DND-41 (cell line): ENCODE measurements around the gene POT1.

Experiments
- ATAC-seq: fragments of 200-7000 bp; cut with Tn5 transposase; 3 replicates; pipeline ENCODE4 v1.9.1; 2021; ENCODE audit warnings: low read depth; ENCODE audit not compliant: insufficient read depth
- DNase-seq: peaks from one replicate; pipeline ENCODE4 v3.0.0-alpha.2; 2020
- H2AFZ ChIP-seq: 2 replicates; pipeline ENCODE4 v1.6.0; 2012; ENCODE audit warnings: low read depth, low read length
- H3K27ac ChIP-seq: 2 replicates; pipeline ENCODE4 v1.5.1; 2012; ENCODE audit warnings: low read length, inconsistent platforms
- H3K27me3 ChIP-seq: fragments of 200-600 bp; sonication (generic); 2 replicates; pipeline ENCODE4 v1.6.0; 2012; ENCODE audit warnings: low read length, mild to moderate bottlenecking, inconsistent platforms; ENCODE audit not compliant: insufficient read depth, poor library complexity
- H3K36me3 ChIP-seq: 2 replicates; pipeline ENCODE4 v1.5.1; 2012; ENCODE audit warnings: low read length, inconsistent platforms; ENCODE audit not compliant: insufficient read depth
- H3K4me1 ChIP-seq: 2 replicates; pipeline ENCODE4 v1.5.1; 2012; ENCODE audit warnings: mild to moderate bottlenecking, low read length; ENCODE audit not compliant: insufficient read depth
- H3K4me2 ChIP-seq: 2 replicates; pipeline ENCODE4 v1.6.0; 2012; ENCODE audit warnings: mild to moderate bottlenecking, moderate library complexity, low read length, inconsistent platforms; ENCODE audit not compliant: insufficient read depth
- H3K4me3 ChIP-seq, 2 experiments: fragments of 200-600 bp in 1 of 2; shearing (Covaris generic) in 1 of 2; 2 replicates each; pipeline ENCODE4 v1.5.1; 2012 to 2016; ENCODE audit warnings: inconsistent platforms in 2 of 2, low read length in 2 of 2, mild to moderate bottlenecking in 2 of 2, low read depth in 1 of 2, moderate library complexity in 1 of 2
- H3K79me2 ChIP-seq: 2 replicates; pipeline ENCODE4 v1.6.0; 2012; ENCODE audit warnings: low read length, inconsistent platforms; ENCODE audit not compliant: insufficient read depth
- H3K9ac ChIP-seq: 2 replicates; pipeline ENCODE4 v1.6.0; 2012; ENCODE audit warnings: low read depth, mild to moderate bottlenecking, inconsistent platforms, low read length, moderate library complexity
- H3K9me3 ChIP-seq: 2 replicates; pipeline ENCODE4 v1.5.1; 2012; ENCODE audit warnings: low read length, moderate library complexity, mild to moderate bottlenecking, inconsistent platforms; ENCODE audit not compliant: insufficient read depth, severe bottlenecking
- H4K20me1 ChIP-seq: 2 replicates; pipeline ENCODE4 v1.6.0; 2012; ENCODE audit warnings: low read length; ENCODE audit not compliant: insufficient read depth
- EZH2 ChIP-seq: IDR thresholded peaks from 3 replicates; pipeline ENCODE4 v1.6.1; 2012; ENCODE audit warnings: borderline replicate concordance, low read depth, mild to moderate bottlenecking, moderate library complexity, low read length, inconsistent platforms; ENCODE audit not compliant: severe bottlenecking
- TF ChIP-seq, protein P1 (sequence below): IDR thresholded peaks from 2 replicates; pipeline ENCODE4 v1.5.1; 2012; ENCODE audit warnings: borderline replicate concordance, low read length, moderate library complexity, mild to moderate bottlenecking; ENCODE audit not compliant: poor library complexity, severe bottlenecking; ENCODE audit errors: extremely low read depth

The POT1 gene

DNA sequence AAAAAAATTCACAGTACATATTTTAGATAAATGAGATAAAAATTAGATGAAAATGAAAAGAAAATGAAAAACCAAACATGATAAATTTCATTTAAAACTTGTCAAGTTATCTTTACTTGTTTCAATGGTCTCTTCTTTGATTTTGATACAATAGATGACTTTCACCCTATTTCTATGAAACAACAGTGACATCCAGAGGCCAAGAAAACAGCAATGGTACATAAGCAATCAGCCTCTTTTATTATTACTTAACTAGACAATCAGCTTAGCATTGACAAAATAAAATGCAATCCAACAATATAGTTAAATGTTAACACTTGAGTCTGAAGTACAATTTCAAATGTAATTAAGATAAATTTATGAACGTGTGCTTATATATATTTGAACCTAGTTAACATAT is 89.2 kb downstream of the POT1 start:
- Histone ChIP-seq H3K4me1 (no peaks in the 10 kb centered on the region), H3K9me3 (no peaks in the 10 kb centered on the region), H3K4me3 (no peak overlapping the region), H3K4me2 (no peak overlapping the region), H3K36me3 (peaks cover 18% of the 10 kb centered on the region; the same call in 1 of the 2 replicates), H3K27ac (no peak overlapping the region), H3K79me2 (no peaks in the 10 kb centered on the region), H3K9ac (no peak overlapping the region), H2AFZ (no peak overlapping the region), H3K27me3 (no peaks in the 10 kb centered on the region), H4K20me1 (no peaks in the 10 kb centered on the region)
- DNase-seq, result no peak
- ATAC-seq, result no peak
- TF ChIP-seq, protein P1, sequence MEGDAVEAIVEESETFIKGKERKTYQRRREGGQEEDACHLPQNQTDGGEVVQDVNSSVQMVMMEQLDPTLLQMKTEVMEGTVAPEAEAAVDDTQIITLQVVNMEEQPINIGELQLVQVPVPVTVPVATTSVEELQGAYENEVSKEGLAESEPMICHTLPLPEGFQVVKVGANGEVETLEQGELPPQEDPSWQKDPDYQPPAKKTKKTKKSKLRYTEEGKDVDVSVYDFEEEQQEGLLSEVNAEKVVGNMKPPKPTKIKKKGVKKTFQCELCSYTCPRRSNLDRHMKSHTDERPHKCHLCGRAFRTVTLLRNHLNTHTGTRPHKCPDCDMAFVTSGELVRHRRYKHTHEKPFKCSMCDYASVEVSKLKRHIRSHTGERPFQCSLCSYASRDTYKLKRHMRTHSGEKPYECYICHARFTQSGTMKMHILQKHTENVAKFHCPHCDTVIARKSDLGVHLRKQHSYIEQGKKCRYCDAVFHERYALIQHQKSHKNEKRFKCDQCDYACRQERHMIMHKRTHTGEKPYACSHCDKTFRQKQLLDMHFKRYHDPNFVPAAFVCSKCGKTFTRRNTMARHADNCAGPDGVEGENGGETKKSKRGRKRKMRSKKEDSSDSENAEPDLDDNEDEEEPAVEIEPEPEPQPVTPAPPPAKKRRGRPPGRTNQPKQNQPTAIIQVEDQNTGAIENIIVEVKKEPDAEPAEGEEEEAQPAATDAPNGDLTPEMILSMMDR, result peak; percentile 31
- no peak for TF ChIP-seq EZH2

DNA sequence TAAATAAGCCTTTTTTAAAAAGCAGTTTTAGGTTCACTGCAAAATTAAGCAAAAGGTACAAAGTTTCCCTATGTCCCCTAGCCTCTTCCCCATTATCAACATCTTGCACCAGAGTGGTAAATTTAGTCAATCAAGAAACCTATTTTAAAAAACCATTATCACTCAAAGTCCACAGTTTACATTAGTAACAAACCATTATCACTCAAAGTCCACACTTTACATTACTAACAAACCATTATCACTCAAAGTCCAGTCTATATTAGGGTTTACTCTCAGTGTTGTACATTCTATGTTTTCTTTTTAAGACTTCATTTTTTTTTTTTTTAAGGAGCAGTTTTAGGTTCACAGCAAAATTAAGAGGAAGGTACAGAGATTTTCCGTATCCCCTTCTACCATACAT is 89.9 kb downstream of the POT1 start:
- Histone ChIP-seq H3K9me3 (no peaks in the 10 kb centered on the region), H3K4me2 (no peak overlapping the region), H3K36me3 (peaks cover 25% of the 10 kb centered on the region; the same call in 1 of the 2 replicates), H3K4me1 (no peaks in the 10 kb centered on the region), H3K9ac (no peak overlapping the region), H3K4me3 (no peak overlapping the region), H3K79me2 (no peaks in the 10 kb centered on the region), H3K27ac (no peak overlapping the region), H3K27me3 (no peaks in the 10 kb centered on the region), H4K20me1 (no peaks in the 10 kb centered on the region), H2AFZ (no peak overlapping the region)
- TF ChIP-seq, protein P1, result no peak
- TF ChIP-seq EZH2, result no peak
- ATAC-seq, result no peak
- DNase-seq, result no peak

GRCh38 chr7:124836173-124836572 is 93.5 kb downstream of the POT1 start:
- Histone ChIP-seq H3K27me3 (no peaks in the 10 kb centered on the region), H3K9ac (no peak overlapping the region), H3K27ac (no peak overlapping the region), H2AFZ (no peak overlapping the region), H4K20me1 (no peaks in the 10 kb centered on the region), H3K4me3 (no peak overlapping the region), H3K4me2 (no peak overlapping the region), H3K4me1 (no peaks in the 10 kb centered on the region), H3K36me3 (peaks cover 25% of the 10 kb centered on the region; the same call in 1 of the 2 replicates), H3K79me2 (no peaks in the 10 kb centered on the region), H3K9me3 (no peaks in the 10 kb centered on the region)
- TF ChIP-seq, protein P1, result no peak
- no peak for TF ChIP-seq EZH2
- ATAC-seq (no peak), DNase-seq (no peak)

DNA sequence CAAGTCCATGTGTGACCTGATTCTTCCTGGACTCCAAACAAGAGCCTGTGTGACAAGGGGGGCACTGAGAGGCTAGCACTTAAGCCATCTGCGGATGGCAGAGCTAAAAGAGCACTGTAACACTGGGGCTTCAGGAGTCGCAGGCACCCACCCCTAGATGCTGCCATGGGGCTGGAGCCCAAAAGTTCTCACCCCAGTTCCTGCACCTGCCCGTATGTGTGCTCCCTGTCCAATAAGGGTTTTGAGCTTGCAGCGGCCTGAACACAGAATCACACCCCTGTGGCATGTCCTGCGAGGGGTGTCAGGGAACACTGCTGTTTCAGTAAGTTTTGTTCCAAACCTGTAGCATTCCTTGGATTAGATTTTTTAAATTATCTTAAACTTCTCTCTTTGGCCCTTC is 110.8 kb downstream of the POT1 start:
- Histone ChIP-seq H4K20me1 (no peaks in the 10 kb centered on the region), H3K36me3 (peaks cover 14% of the 10 kb centered on the region; the same call in 1 of the 2 replicates), H3K9ac (no peak overlapping the region), H2AFZ (no peak overlapping the region), H3K79me2 (no peaks in the 10 kb centered on the region), H3K4me2 (no peak overlapping the region), H3K27me3 (no peaks in the 10 kb centered on the region), H3K9me3 (no peaks in the 10 kb centered on the region), H3K4me1 (no peaks in the 10 kb centered on the region), H3K4me3 (no peak overlapping the region), H3K27ac (no peak overlapping the region)
- DNase-seq (no peak), ATAC-seq (no peak)
- TF ChIP-seq, protein P1, result no peak
- no peak for TF ChIP-seq EZH2
